GM23248 (cell line): ENCODE measurements around the gene RNF126. TPM values are rescaled to one million over a fixed set of nuclear protein-coding genes. Genes with fewer than 3 reads are reported as not detected.

Experiments used
- DNase-seq: peaks from one replicate; pipeline ENCODE4 v3.0.0-alpha.2; 2015
- H2AFZ ChIP-seq: fragments of 200-600 bp; sonication (generic); 2 replicates; pipeline ENCODE4 v1.6.1; 2016; ENCODE audit warnings: antibody characterized with exemption
- H3F3A ChIP-seq: fragments of 200-600 bp; sonication (generic); 2 replicates; pipeline ENCODE4 v1.6.1; 2016; ENCODE audit warnings: mild to moderate bottlenecking, antibody characterized with exemption, mixed run types; ENCODE audit not compliant: insufficient read depth
- H3K27ac ChIP-seq: fragments of 200-600 bp; sonication (generic); 2 replicates; pipeline ENCODE4 v1.5.1; 2016; ENCODE audit warnings: mild to moderate bottlenecking
- H3K27me3 ChIP-seq: fragments of 200-600 bp; sonication (generic); replicated peaks from 2 replicates; pipeline ENCODE4 v1.6.1; 2016; ENCODE audit warnings: mild to moderate bottlenecking; ENCODE audit not compliant: insufficient read depth
- H3K36me3 ChIP-seq: fragments of 200-600 bp; sonication (generic); 2 replicates; pipeline ENCODE4 v1.6.1; 2016; ENCODE audit warnings: low read depth, mild to moderate bottlenecking
- H3K4me1 ChIP-seq: fragments of 200-600 bp; sonication (generic); 2 replicates; pipeline ENCODE4 v1.6.1; 2016; ENCODE audit warnings: mild to moderate bottlenecking; ENCODE audit not compliant: insufficient read depth
- H3K4me2 ChIP-seq: fragments of 200-600 bp; sonication (generic); one replicate; pipeline ENCODE4 v1.6.1; 2016; ENCODE audit warnings: mild to moderate bottlenecking; ENCODE audit not compliant: unreplicated experiment
- H3K4me3 ChIP-seq: fragments of 200-600 bp; sonication (generic); 2 replicates; pipeline ENCODE4 v1.5.1; 2016; ENCODE audit warnings: mild to moderate bottlenecking
- H3K79me2 ChIP-seq: fragments of 200-600 bp; sonication (generic); 2 replicates; pipeline ENCODE4 v1.6.1; 2016; ENCODE audit warnings: mild to moderate bottlenecking; ENCODE audit not compliant: insufficient read depth
- H3K9ac ChIP-seq: fragments of 200-600 bp; sonication (generic); 2 replicates; pipeline ENCODE4 v1.6.1; 2016; ENCODE audit warnings: mild to moderate bottlenecking
- H3K9me2 ChIP-seq: fragments of 200-600 bp; sonication (generic); 2 replicates; pipeline ENCODE4 v1.6.1; 2016; ENCODE audit warnings: mixed run types, mild to moderate bottlenecking, moderate library complexity; ENCODE audit not compliant: insufficient read depth
- H3K9me3 ChIP-seq: fragments of 200-600 bp; sonication (generic); one replicate; pipeline ENCODE4 v1.6.1; 2017; ENCODE audit warnings: low read depth
- H4K20me1 ChIP-seq: fragments of 200-600 bp; sonication (generic); 2 replicates; pipeline ENCODE4 v1.6.0; 2016; ENCODE audit not compliant: insufficient read depth
- EZH2 ChIP-seq: fragments of 200-600 bp; sonication (generic); IDR thresholded peaks from 2 replicates; pipeline ENCODE4 v1.6.1; 2018; ENCODE audit warnings: antibody characterized with exemption, mild to moderate bottlenecking; ENCODE audit not compliant: insufficient read depth, poor library complexity, severe bottlenecking
- EZH2phosphoT487 ChIP-seq: fragments of 200-600 bp; sonication (generic); IDR thresholded peaks from 2 replicates; pipeline ENCODE4 v1.6.1; 2018; ENCODE audit warnings: antibody characterized with exemption, moderate library complexity, mild to moderate bottlenecking, low read depth; ENCODE audit not compliant: insufficient read depth
- WGBS, 2 experiments: methylation state at CpG; one replicate each; pipeline ENCODE4 v1.1.6; 2015 to 2017; ENCODE audit warnings: low lambda C conversion rate in 2 of 2, low coverage in 1 of 2; ENCODE audit errors: missing lambda C conversion rate in 2 of 2; 5-methylcytosine and 5-hydroxymethylcytosine counted together
- in situ Hi-C: fragments of 300-500 bp; cut with MboI; formaldehyde crosslinking; loops from 2 replicates; pipeline ENCODE4 v1.15.0; 2020
- polyA plus RNA-seq: library from polyadenylated mRNA; unstranded; fragments of >200 nt; fragmentation: Nextera tagmentation; extraction: Ambion mirVana; gene quantifications from 2 replicates; pipeline ENCODE4 v1.2.1, GENCODE V29; 2016
- total RNA-seq: library from RNA; depleted of rRNA; stranded (reverse); fragments of >200 nt; shearing (Covaris generic); gene quantifications from 2 replicates; pipeline ENCODE4 v1.2.3, GENCODE V29; 2014

Gene RNF126
- total and polyA plus RNA-seq, 2 experiments from 2014 or later: 52.7 to 72.4 TPM

GRCh38 chr19:650121-650520, 12.9 kb downstream of the RNF126 start:
- TF ChIP-seq EZH2phosphoT487: no peak
- no peak for TF ChIP-seq EZH2
- Histone ChIP-seq H4K20me1 (no peaks in the 10 kb centered on the region), H3F3A (no peaks in the 10 kb centered on the region), H3K27me3 (no peaks in the 10 kb centered on the region), H3K27ac (no peak overlapping the region), H3K9me2 (no peaks in the 10 kb centered on the region), H3K9ac (no peak overlapping the region), H3K4me1 (no peaks in the 10 kb centered on the region), H2AFZ (no peak overlapping the region), H3K36me3 (peaks cover 7% of the 10 kb centered on the region; the same call in 1 of the 2 replicates), H3K4me2 (no peak overlapping the region), H3K79me2 (peaks cover 69% of the 10 kb centered on the region), H3K9me3 (no peaks in the 10 kb centered on the region), H3K4me3 (no peak overlapping the region)
- in situ Hi-C loops: no loop called here
- DNase-seq: no peak
- WGBS, 2 experiments: 97 to 100% methylated on average over 5 to 11 of the region's 11 CpGs

DNA sequence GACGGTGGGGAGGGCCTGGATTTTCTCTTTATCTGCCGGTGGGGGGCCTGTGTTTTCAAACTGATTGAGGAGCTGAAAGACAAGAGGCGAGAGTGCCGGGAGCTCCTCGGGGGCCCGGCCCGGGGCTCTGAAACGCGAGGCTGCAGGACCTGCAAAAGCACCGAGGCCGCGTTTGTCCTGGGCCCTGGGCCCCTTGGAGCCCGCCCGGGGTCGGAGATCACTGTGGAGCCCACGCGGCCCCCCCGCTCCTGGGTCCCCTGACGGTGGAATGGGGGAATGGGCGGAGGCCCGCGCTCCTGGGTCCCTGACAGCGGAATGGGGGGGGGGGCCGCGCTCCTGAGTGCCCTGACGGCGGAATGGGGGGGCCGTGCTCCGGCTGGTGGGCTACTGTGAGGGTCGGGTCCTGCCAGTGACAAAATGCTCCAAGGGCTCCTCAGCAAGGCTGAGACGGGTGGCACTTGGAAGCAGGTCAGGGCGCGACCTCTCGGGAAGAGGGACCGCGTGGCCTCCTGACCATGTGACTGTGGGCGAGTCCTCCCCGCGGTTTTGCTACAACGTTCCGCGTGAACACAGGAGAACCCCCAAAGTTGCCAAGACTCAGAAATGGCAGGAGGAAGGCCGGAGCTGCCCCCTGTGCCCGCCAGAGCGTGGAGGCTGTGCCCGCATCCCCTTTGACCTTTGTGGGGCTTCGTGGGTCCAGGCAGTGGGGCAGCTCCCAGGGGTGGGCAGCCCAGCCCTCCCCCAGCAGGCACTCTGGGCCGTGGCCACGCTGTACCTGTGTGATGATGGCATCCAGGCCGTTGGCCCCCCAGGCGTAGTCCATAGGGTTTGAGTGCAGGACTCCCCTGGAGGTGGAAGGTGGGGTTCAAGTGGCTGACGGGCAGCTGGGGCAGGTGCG, 13.9 kb downstream of the RNF126 start:
- H3F3A ChIP-seq: no peaks in the 10 kb centered on the region
- no peaks in the 10 kb centered on the region for H3K4me1 ChIP-seq
- no peaks in the 10 kb centered on the region for H3K27me3 ChIP-seq
- H4K20me1 ChIP-seq: no peaks in the 10 kb centered on the region
- no peaks in the 10 kb centered on the region for H3K9me2 ChIP-seq
- H3K36me3 ChIP-seq: peaks cover 7% of the 10 kb centered on the region; the same call in 1 of the 2 replicates
- no peak overlapping the region for H2AFZ ChIP-seq
- H3K4me3 ChIP-seq: no peak overlapping the region
- in situ Hi-C loops: no loop called here
- no peak overlapping the region for H3K27ac ChIP-seq
- H3K9me3 ChIP-seq: no peaks in the 10 kb centered on the region
- no peak overlapping the region for H3K4me2 ChIP-seq
- peaks cover 60% of the 10 kb centered on the region for H3K79me2 ChIP-seq
- no peak for TF ChIP-seq EZH2phosphoT487
- TF ChIP-seq EZH2: no peak
- DNase-seq: no peak
- H3K9ac ChIP-seq: no peak overlapping the region
- 90 to 93% methylated on average over 27 to 51 of the region's 53 CpGs for WGBS, 2 experiments

GRCh38 chr19:648305-648704, 14.7 kb downstream of the RNF126 start:
- no peaks in the 10 kb centered on the region for H3K9me2 ChIP-seq
- 96 to 98% methylated on average over 16 to 29 of the region's 29 CpGs for WGBS, 2 experiments
- in situ Hi-C loops: no loop called here
- no peaks in the 10 kb centered on the region for H3K9me3 ChIP-seq
- no peaks in the 10 kb centered on the region for H4K20me1 ChIP-seq
- H3K36me3 ChIP-seq: peaks cover 7% of the 10 kb centered on the region; the same call in 1 of the 2 replicates
- H3K4me1 ChIP-seq: no peaks in the 10 kb centered on the region
- no peak overlapping the region for H3K4me3 ChIP-seq
- peaks cover 51% of the 10 kb centered on the region for H3K79me2 ChIP-seq
- H3K4me2 ChIP-seq: no peak overlapping the region
- no peak for TF ChIP-seq EZH2
- TF ChIP-seq EZH2phosphoT487: no peak
- no peak for DNase-seq
- H3K27me3 ChIP-seq: no peaks in the 10 kb centered on the region
- no peaks in the 10 kb centered on the region for H3F3A ChIP-seq
- no peak overlapping the region for H3K9ac ChIP-seq
- no peak overlapping the region for H2AFZ ChIP-seq
- H3K27ac ChIP-seq: no peak overlapping the region

- H3K36me3 ChIP-seq: peaks cover 7% of the 10 kb centered on the region; the same call in 1 of the 2 replicates
- no peak for DNase-seq
- no peaks in the 10 kb centered on the region for H3K27me3 ChIP-seq
- no peaks in the 10 kb centered on the region for H3K4me1 ChIP-seq
- no peaks in the 10 kb centered on the region for H3K9me2 ChIP-seq
- no peak overlapping the region for H2AFZ ChIP-seq
- H3K79me2 ChIP-seq: peaks cover 45% of the 10 kb centered on the region
- TF ChIP-seq EZH2 (no peak), EZH2phosphoT487 (no peak)
- no peak overlapping the region for H3K9ac ChIP-seq
- H4K20me1 ChIP-seq: no peaks in the 10 kb centered on the region
- H3F3A ChIP-seq: no peaks in the 10 kb centered on the region
- no peak overlapping the region for H3K4me3 ChIP-seq
- H3K9me3 ChIP-seq: no peaks in the 10 kb centered on the region
- H3K27ac ChIP-seq: no peak overlapping the region
- in situ Hi-C loops: no loop called here
- WGBS, 2 experiments: 94% methylated on average over 40 to 52 of the region's 52 CpGs
- H3K4me2 ChIP-seq: no peak overlapping the region
Measured at GRCh38 chr19:647566-648284, 15.3 kb downstream of the RNF126 start.
